CMK (cell line): Measurements from ENCODE around the gene NLGN1.

Experiments
- DNase-seq: peaks from one replicate; pipeline ENCODE4 v3.0.0-alpha.2; 2010; ENCODE audit warnings: low read depth

Gene NLGN1

GRCh38 chr3:173761161-173761560 is 363.6 kb downstream of the NLGN1 start:
- no peak for DNase-seq

- no peak for DNase-seq
Measured at GRCh38 chr3:173762501-173762900, 365.0 kb downstream of the NLGN1 start.

GRCh38 chr3:173770011-173770410 is 372.5 kb downstream of the NLGN1 start:
- no peak for DNase-seq

GRCh38 chr3:173770796-173771573 is 373.4 kb downstream of the NLGN1 start:
- DNase-seq: no peak

- DNase-seq: no peak
Measured at GRCh38 chr3:173773800-173774199, 376.3 kb downstream of the NLGN1 start.

GRCh38 chr3:173774294-173774693 is 376.8 kb downstream of the NLGN1 start:
- no peak for DNase-seq

- DNase-seq: no peak
Measured at GRCh38 chr3:173778251-173778650, 380.7 kb downstream of the NLGN1 start.

- no peak for DNase-seq
Measured at GRCh38 chr3:173780067-173780466, 382.5 kb downstream of the NLGN1 start.

GRCh38 chr3:173785004-173785403 is 387.5 kb downstream of the NLGN1 start:
- no peak for DNase-seq

- no peak for DNase-seq
Measured at GRCh38 chr3:173789530-173790162, 392.1 kb downstream of the NLGN1 start.

- DNase-seq: no peak
Measured at GRCh38 chr3:173793963-173794362, 396.4 kb downstream of the NLGN1 start.

GRCh38 chr3:173796405-173796804 is 398.9 kb downstream of the NLGN1 start:
- no peak for DNase-seq

GRCh38 chr3:173796890-173797289 is 399.3 kb downstream of the NLGN1 start:
- DNase-seq: no peak

- no peak for DNase-seq
Measured at GRCh38 chr3:173799060-173799816, 401.7 kb downstream of the NLGN1 start.

- no peak for DNase-seq
Measured at GRCh38 chr3:173800154-173800553, 402.6 kb downstream of the NLGN1 start.

GRCh38 chr3:173814809-173815208 is 417.3 kb downstream of the NLGN1 start:
- DNase-seq: no peak

- no peak for DNase-seq
Measured at GRCh38 chr3:173819368-173819767, 421.8 kb downstream of the NLGN1 start.

GRCh38 chr3:173823911-173824460 is 426.4 kb downstream of the NLGN1 start:
- DNase-seq: no peak

GRCh38 chr3:173825730-173826129 is 428.2 kb downstream of the NLGN1 start:
- no peak for DNase-seq

GRCh38 chr3:173826416-173826815 is 428.9 kb downstream of the NLGN1 start:
- no peak for DNase-seq

- no peak for DNase-seq
Measured at GRCh38 chr3:173826901-173827609, 429.5 kb downstream of the NLGN1 start.

- no peak for DNase-seq
Measured at GRCh38 chr3:173838644-173839043, 441.1 kb downstream of the NLGN1 start.
